Activated CD4-positive, CD25-positive, alpha-beta regulatory T cell treated with anti-CD3 and anti-CD28 coated beads, Interleukin-2, amount 50 U/mL, for 24 hours (primary cell): Measurements from ENCODE around the gene SUPT5H.
"Not testable (repeated sequence)": the region's sequence is repeated elsewhere in the genome, so short reads cannot be mapped to it uniquely, and the experiment has no call there.

ENCODE experiments used
- ATAC-seq, 2 donors: fragments of 150-1000 bp; cut with Tn5 transposase; one replicate each; pipeline ENCODE4 v1.10.0; 2021; ENCODE audit warnings: mild to moderate bottlenecking in 1 of 2, moderate library complexity in 1 of 2

Gene SUPT5H

DNA sequence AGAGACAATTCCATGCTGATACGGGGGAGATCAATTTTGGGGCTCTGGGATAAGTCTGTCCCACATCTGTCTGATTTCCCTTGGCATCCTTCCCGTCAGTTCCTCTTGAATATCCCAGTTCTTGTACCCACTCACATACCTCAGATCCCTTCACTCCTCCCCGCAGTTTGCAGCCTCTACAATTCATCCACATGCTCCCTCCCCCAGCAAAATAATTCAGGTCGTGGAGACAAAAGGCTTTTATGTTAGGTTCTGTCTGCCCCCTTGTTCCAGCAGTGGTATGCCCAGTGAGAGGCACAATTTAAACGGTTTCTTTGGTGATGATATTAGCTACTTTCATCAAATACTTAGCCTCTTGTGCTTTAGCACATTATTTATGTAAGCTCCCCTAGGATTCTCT lies 19.2 kb upstream of the SUPT5H start:
- ATAC-seq = no peak

DNA sequence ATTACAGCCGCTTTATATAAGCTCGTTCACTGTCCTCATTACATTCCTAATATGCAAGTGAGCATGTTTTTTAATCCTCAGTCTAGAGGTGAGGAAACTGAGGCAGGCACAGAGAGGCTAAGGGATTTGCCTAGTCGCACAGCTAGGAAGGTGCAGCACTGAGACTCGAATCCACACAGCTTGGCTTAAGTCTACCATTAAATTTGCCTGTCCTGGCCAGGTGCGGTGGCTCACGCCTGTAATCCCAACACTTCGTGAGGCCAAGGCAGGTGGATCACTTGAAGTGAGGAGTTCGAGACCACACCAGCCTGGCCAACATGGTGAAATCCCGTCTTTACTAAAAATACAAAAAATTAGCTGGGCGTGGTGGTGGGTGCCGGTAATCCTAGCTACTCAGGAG lies 17.7 kb upstream of the SUPT5H start:
- no peak for ATAC-seq

DNA sequence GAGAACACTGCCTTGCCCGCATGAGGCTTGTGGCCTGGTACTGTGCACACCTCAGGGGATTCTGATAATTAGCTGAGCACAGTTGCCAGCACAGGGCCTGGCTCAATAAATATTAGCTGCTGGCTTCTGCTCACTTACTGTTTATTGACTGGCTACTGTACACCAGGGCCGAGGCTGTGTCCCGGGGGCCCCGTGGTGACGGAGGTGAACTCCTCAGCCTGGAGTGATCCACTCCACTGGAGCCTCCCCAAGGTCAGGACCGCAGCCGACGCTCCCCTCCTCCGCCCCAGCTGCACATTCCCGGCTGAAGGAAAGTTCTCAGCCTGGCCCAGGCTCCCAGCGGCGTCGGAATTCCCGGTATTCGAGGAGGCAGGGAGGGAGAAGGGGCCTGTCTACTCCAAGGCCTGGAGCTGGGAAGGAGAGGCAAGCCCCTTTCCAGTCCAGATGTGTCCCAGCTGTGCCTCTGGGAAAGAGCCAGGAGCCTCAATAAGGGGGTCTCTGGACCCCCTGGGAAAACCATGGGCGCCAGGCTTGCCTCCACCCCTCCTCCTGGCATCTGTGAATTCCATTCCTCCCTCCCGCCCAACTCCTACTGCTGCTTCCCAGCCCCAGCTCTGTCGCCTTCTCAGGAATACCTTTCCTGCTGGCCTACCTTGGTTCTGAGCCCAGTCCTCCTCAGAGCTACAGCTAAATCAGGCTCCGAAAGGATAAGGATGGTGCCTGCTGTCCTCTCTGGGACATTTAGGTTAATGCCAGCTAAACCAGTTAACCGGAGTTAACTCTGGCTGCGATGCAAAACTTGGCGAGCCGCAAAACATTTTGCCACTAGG lies 16.9 kb upstream of the SUPT5H start:
- ATAC-seq = no peak

DNA sequence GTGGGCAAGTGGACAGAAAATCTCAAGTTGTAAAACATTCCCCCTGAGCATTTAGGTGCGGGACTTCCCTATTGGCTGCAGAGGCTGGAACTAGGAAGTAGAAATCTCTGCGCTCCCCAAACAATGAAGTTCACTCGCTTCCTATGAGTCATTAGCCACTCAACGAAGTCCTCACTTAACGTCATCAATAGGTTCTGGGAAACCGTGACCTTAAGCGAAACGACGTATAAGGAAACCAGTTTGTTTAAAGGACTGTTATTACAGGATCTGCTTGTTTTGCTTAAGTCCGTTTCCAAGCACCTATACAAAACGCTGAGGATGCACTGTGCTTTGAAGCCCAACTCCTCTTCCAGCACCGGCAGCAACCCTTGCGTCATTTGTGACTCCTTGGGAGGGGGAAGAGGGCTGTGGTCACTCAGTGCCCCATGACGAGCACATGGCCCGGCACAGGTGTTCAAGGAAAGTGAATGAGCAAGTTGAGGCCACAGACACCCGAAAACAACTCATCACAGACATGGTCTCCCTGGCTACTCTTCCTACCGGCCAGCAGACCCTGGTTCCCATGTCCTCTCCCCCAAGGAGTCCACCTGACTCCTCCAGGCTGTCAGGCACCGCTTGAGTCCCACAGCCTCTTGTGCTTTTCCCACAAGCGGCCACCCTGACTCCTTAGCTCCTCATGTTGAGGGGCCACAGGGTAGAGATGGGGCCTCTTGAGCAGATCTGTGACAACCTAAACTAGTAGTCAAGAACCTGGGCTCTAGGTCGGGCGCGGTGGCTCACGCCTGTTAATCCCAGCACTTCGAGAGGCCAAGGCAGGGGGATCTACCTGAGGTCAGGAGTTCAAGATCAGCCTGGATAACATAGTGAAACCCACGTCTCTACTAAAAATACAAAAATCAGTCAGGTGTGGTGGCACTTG lies 14.4 kb upstream of the SUPT5H start:
- ATAC-seq = peak; percentile 74 to 82

DNA sequence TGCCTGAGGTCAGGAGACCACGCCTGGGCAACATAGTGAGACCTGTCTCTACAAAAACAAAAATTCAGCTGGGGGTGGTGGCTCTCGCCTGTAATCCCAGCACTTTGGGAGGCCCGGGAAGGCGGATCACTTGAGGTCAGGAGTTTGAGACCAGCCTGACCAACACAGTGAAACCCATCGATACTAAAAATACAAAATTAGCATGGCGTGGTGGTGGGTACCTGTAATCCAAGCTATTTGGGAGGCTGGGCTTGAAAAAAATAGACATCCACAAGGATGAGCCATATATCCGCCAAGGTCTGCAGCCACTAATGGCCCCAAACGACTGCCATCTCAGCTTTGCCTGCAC lies 12.7 kb upstream of the SUPT5H start:
- ATAC-seq = no peak

DNA sequence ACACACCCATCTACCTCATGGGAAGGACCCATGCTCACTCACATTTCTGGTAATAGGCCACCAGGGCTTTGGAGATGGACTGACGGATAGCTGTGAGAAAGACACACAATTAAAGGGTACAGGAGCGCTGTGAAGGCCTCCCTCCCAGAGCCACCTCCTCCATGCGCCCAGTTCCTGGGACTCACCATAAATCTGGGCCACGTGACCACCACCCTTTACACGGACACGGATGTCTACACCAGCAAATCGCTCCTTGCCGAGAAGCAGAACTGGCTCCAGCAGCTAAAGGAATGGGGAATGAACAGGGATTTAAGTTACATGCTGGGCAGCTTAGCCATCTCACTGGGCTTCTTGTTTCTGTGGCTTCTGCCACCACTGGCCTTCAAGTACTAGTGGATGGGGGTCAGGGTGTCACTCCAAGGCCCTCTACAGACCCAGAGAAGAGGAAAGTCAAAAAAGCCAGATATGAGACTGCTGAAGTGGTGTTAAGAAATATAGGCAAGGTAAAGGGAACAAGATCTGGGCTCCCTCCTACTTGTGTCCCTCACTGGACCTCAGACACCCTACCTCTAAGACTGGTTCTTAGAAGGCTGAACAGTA lies 11.8 kb upstream of the SUPT5H start:
- no peak for ATAC-seq

DNA sequence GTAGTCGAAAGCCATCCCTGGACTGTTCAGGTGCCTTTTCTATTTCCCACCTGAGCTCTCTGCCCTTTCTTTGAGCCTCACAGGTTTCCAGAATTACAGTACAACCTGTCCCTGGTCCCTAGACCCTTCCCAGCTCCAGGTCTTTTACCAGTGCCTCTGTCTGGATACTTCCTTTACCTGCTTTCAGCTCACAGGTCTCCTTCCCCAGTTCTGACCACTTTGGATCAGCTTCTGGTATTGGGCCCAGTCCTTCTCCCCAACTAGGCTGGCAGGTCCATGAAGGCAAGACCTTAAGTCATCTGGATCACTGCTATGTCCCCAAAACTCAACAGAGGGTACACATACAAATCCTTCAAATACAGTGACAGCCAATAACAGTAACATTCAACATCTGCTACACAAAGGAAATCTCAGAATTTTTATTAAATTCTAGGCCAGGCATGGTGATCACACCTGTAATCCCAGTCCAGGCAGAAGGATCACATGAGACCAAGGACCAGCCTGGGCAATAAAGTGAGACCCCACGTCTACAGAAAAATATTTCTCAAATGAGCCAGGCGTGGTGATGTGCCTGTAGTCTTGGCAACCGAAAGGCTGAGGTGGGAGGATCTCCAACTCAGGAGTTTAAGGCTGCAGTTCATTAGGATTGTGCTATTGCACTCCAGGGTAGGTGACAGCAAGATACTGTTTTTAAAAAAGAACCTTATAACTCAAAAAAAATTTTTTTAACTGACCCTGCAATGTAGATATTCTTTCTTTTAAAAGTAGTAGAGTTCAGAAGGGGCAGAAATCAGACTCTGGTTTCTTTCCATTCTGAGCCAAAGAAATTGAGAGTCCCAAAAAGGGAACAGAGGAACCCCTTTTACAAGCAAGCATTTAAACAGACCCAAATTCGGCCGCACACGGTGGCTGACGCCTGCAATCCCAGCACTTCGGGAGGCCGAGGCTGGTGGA lies 11.0 kb upstream of the SUPT5H start:
- no peak for ATAC-seq

DNA sequence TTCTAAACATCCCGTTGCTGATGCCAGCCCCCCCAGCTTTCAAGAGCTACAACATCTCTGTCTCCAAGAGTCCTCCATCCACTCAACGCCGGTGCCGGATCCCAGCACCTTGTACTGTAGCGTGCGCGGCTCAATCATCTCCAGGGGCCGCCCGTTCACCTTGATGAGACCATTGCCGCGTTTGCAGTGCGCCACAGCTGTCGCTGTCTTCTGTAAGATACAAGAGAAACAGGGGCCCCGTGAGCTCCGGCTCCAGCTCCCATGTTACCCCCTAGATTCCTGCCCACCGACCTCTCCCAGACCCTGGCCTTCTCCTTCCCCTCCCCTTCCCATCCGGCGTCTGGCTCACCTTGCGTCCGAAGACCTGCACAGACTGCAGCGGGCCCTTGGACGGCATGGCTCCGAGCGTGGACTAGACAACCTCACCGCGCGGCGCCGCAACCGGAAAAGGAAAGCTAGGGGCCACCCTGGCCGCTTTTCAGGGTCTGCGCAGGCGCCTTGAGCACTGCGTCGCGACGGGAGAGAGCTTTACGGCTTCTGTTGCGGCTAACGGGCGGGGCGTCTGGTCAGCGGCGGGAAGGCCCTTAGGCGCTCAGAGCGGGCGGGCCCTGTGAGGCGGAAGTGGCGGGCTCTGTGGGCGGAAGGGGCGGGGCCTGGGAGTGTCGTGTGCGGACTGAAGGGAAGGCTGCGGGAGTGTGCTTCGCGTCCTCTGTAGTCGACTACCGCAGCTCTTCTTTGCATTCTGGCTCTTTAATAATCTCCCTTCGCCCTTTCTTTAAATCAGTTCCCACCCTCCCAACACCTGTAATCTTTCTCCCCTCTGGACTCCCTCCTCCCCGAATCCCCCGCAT lies 9.7 kb upstream of the SUPT5H start, which contains the start of gene RPS16:
TSS of gene RPS16 (minus strand) at position 451 of the 851 bp plus-strand sequence. CDS start at position 397, 54 bp downstream.
- peak; percentile 91 to 92 for ATAC-seq

DNA sequence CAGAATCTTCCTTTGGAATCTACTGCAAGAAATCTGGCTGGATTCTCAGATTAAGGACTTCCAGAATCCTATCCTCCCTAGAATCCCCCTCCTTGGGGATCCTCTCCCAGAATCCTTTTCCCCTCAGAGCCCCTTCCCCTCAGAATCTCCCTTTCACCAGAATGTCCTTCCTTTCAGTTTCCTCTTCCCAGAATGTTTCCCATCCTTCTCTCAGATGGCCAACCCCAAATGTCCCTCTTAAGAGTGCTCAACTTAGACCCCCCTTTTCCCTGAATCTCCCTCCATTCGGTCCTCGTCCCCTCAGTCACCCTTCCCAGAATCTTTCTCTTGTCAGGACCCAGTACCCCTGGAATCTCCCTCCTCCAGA lies 9.0 kb upstream of the SUPT5H start:
- no peak for ATAC-seq

DNA sequence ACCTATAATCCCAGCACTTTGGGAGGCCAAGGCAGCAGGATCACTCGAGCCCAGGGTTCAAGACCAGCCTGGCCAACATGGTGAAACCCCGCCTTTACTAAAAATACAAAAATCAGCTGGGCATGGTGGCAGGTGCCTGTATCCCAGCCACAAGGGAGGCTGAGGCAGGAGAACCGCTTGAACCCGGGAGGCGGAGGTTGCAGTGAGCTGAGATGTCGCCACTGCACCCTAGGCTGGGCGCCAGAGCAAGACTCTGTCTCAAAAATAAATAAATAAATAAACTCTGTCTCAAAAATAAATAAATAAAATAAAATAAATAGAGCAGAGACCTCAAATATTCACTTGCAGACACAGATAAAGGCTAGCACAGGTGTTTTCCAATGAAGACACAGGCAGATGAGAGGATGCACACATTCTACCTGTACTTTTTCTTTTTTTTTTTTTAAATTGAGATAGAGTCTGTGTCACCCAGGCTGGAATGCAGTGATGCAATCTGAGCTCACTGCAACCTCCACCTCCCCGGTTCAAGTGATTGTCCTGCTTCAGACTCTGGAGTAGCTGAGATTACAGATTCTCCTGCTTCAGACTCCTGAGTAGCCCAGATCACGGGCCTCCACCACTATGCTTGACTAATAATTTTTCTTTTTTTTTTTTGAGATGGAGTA lies 7.0 kb upstream of the SUPT5H start:
- ATAC-seq = no peak

DNA sequence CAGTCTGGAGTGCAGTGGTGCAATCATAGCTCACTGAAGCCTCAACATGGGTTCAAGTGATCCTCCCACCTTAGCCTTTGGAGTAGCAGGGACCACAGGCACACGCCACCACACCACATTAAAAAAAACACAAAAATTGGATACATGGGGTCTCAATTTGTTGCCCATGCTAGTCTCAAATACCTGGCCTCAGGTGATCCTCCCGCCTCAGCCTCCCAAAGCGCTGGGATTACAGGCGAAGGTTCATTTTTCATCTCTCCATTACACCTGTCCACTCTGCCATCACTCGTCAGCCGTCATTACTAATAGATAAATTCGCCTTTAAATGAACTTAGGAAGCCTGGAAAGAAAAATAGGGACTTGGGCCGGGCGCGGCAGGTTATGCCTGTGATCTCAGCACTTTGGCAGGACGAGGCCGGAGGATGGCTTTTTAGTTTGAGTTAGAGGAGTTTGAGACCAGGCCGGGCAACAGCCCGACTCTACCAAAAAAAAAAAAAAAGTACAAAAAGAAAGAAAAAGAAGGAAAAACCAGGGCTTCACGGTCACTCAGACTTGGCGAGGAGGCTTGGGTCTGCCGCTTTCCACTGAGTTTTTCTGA lies 685 bp upstream of the SUPT5H start:
- ATAC-seq = no peak

DNA sequence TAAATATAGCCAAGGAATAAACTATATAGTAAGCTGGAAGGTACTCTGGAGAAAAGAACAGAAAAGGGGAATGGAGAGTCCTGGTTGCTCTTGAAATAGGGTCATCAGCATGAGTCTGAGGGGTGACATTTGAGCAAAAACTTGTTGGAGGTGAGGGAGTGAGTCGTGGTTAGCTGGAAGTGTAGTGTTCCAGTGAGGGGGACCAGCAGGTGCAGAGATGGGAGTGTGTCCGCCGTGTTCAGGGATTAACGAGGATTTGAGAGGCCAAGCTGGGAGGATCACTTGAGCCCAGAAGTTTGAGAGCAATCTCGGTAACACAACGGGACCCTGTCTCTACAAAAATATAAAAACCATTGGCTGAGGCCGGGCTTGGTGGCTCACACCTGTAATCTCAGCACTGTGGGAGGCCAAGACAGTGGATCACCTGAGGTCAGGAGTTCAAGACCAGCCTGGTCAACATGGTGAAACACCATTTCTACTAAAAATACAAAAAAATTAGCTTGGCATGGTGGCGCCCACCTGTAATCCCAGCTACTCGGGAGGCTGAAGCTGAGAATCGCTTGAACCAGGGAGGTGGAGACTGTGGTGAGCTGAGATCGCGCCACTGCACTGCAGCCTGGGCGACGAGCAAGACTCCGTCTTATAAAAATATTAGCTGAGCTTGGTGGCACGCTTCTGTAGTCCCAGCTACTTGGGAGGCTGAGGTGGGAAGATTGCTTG lies 1.1 kb downstream of the SUPT5H start:
- ATAC-seq = no peak

DNA sequence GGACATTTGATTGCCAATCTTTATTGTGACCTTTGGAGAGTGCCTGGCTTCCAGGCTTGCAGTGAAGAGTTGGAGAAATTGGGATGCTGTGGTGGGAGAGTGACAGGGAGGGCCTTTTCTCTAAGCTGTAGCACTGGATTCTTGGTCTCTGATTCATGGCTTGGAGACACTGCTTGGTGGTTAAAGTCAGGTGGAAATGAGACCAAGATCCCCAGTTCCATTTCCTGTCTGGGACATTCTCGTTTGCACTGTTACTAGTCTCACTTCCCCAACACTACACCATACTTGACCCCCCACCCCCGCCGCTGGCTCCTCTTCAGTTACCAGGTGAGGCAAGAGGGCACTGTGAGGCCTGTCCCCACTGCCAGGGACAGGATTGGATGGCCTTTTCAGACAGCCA lies 2.9 kb downstream of the SUPT5H start:
- ATAC-seq = no peak

DNA sequence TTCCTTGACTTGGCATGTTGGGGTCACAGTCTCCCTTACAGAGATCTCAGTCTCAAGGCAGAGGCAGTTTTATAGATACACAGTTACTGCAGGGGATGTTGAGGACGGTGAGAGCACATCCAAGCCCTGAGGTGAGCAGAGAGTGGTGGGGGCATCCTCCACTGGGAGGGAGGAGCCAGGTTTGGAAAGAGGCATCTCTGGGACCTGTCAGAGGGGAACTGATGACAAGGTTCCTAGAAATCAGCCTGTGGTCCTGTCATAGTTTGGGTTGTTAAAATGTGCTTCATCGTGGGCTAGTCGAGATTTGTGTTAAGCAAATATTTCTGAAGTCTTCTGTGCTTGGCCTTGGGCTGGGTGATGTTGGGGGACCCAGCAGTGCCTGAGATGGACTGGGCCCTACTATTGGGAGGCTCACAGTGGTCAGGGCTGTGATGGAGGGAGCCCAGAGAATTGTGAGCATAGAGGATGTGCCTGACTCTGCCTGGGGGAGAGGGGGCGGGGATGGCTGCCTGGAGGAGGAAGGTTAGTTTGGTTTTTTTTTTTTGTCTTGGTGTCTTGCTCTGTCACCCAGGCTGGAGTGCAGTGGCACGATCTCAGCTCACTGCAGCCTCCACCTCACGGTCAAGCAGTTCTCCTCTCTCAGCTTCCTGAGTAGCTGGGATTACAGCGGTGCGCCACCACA lies 3.9 kb downstream of the SUPT5H start:
- no peak for ATAC-seq

DNA sequence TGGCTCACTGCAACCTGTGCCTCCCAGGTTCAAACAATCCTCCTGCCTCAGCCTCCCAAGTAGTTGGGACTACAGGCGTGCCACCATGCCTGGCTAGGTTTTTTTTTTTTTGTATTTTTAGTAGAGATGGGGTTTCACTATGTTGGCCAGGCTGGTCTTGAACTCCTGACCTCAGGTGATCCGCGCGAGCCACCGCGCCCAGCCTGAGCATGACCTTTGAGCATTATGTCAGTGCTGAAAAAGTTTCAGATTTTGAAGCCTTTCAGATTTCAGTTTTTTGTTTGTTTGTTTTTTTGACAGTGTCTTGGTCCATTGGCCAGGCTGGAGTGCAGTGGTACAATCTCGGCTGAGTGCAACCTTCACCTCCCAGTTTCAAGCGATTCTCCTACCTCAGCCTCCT lies 5.9 kb downstream of the SUPT5H start:
- ATAC-seq = not testable (repeated sequence)

DNA sequence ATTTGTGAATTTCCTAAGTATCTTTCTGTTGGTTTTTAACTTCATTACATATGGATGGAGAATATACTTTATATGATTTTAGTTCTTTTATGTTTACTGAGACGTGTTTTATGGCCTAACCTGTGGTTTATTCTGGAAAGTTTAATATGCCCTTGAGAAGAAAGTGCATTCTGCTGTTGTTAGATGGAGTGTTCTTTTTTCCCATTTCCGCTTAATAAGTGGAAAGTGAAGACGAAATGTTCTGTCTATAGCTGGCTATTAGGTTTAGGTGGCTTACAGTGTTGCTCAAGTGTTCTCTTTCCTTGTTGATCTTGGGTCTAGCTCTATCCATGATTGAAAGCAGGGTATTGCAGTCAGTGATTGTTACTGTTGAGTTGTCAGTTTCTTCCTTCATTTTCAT lies 18.0 kb downstream of the SUPT5H start:
- no peak for ATAC-seq

DNA sequence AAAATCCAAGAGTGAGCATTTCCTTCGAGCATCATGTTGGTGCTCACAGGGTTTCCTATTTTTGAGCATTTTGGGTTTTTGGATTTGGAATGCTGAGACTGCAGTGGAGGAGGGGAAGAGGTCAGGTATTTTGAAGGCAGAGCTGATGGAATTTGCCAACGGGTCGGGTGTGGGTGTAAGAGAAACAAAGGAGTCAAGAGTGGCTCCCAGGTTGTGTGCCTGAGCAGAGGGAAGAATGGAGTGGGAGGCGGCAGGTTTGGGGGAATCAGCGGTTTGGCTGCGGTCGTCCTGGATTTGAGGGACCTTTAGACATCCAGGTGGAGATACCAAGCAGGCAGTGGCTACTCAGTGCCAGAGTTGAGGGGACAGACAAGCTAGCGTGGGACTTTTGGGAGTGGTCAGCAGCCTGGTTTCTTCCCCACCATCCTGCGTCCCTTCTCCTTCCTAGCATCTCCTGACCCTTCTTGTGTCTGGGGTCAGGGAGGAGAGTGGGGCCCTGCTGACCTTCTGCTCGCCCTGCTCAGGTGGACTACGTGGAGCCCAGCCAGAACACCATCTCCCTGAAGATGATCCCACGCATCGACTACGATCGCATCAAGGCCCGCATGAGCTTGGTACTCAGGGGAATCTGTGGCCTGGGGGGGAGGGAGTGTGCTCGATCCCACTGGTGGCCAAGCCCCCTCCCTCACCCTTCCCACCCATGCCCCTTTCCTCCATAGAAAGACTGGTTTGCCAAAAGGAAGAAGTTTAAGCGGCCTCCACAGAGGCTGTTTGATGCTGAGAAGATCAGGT lies 20.8 kb downstream of the SUPT5H start:
- no peak for ATAC-seq

DNA sequence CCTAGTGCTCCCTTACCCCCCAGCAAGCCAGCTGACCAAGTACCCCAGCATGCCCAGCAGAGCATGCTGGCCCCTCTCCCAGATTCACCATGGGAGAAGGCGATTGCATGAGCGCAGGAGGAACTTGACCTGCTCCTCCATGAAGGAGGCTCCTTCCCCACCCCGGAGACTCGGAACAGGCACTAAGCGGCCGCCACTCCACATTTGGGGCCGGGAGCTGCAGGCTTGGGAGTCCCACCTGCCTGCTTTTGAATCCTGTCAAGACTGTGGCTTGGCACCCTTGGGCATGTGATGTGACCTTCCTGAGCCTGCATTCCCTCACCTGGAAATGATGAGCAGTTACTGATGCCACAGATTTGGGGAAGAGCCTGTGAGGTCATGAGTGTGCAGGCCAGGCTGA lies 22.6 kb downstream of the SUPT5H start:
- no peak for ATAC-seq
